ENCODE data around the gene GMCL2.
"Not testable (repeated sequence)": the region's sequence is repeated elsewhere in the genome, so short reads cannot be mapped to it uniquely, and the experiment has no call there.

GMCL2 gene, protein sequence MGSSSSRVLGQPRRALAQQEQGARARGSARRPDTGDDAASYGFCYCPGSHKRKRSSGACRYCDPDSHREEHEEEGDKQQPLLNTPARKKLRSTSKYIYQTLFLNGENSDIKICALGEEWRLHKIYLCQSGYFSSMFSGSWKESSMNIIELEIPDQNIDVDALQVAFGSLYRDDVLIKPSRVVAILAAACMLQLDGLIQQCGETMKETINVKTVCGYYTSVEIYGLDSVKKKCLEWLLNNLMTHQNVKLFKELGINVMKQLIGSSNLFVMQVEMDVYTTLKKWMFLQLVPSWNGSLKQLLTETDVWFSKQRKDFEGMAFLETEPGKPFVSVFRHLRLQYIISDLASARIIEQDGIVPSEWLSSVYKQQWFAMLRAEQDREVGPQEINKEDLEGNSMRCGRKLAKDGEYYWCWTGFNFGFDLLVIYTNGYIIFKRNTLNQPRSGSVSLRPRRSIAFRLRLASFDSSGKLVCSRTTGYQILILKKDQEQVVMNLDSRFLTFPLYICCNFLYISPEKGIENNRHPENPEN

DNA sequence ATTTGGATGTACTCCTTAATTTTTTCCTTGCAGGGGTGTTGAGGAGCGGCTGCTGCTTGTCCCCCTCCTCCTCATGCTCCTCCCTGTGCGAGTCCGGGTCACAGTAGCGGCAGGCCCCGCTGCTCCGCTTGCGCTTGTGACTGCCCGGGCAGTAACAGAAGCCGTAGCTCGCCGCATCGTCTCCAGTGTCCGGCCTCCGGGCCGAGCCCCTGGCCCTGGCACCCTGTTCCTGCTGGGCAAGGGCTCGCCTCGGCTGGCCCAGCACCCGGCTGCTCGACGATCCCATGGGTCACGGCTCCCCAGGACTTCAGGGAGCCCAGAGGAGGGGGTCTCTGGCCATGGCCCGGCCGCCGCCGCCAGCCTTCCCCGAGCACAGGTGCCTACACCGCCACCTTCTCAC, at the start of gene GMCL2:
Gene GMCL2 (minus strand): TSS at position 358 of the 400 bp plus-strand sequence. CDS start 72 bp downstream, at position 286.
- DNase-seq (ENCODE audit: low read depth, low spot score): no peak

DNA sequence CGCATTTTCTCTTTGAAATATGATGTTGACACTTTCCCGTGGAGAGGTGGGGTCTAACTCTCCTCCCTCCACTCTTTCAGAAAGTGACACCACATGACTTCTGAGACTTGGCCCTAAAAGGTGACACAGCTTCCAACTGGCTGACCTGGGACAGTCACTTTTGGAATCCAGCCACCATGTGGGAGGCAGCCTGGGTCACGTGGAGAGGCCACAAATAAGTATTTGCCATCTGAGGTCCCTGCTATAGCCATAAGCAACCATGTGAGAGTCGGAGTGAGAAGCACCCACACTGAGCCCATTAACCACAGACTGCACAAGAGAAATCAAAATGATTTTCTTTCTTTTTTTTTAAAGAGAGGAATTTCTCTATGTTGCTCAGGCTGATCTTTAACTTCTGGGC, 49.5 kb upstream of the GMCL2 start:
- DNase-seq (ENCODE audit: low read depth, low spot score): no peak

DNA sequence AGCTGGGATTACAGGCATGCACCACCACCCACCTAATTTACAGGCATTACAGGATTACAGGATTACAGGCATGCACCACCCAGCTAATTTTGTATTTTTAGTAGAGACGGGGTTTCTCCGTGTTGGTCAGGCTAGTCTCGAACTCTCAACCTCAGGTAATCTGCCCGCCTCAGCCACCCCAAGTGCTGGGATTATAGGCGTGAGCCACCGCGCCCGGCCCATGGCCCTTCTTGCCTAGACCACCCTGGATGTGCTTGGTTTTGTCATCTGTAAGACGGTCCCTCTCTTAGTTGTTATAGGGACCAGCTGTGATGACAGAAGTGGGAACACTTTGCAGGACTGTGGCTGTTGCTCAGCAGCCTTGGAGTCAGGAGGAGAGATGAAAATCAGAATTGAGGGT, 49.0 kb upstream of the GMCL2 start:
- DNase-seq (ENCODE audit: low read depth, low spot score): no peak

- no peak for DNase-seq (ENCODE audit: low read depth, low spot score)
Observed at GRCh38 chr5:178235588-178235974, 48.4 kb upstream of the GMCL2 start.

- DNase-seq (ENCODE audit: low read depth, low spot score): no peak
Observed at GRCh38 chr5:178234750-178235587, 47.8 kb upstream of the GMCL2 start.

- DNase-seq (ENCODE audit: low read depth, low spot score): no peak
Observed at GRCh38 chr5:178234121-178234749, 47.1 kb upstream of the GMCL2 start.

GRCh38 chr5:178232920-178233429, 45.8 kb upstream of the GMCL2 start:
- no peak for DNase-seq (ENCODE audit: low read depth, low spot score)

DNA sequence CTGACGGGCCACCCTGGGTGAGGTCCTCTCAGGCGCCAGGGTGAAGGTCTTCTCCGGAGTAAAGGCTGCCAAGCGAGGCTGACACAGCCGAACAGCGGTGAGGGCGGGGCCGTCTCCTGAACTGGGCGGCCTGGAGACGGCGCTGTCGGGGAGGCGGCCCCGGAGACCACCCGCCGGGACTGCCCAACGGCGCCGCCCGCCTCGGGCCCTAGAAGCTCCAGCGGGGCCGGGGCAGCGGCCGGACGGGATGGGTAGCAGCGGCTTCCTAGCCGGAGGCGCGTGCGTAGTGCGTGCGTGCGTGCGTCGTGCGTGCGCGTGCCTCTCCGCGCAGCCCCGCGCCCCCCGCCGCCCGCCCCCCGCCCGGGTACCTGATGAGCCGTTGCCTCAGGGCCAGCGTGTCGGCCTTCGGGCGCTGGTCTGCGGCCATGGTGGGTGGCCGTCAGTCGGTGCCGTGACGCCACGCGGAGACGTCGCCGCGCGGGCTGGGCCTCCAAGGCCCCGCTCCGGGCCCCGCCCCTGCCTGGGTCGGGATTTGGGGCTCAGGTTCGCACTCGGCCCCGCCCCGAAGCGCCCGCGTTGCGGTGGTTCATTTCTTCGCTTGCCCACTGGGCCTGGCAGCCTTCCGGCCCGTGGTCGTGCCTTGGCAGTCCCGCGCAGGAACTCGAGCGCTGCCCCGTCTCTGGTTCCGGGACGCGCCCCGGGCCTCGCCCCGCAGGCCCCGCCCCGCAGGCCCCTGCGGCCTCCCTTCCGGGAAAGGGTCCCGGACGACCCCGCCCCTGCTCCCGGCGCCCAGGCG, 45.2 kb upstream of the GMCL2 start, which contains the start of gene PHYKPL:
Gene PHYKPL (minus strand): TSS at position 679 of the 796 bp plus-strand sequence. CDS start 252 bp downstream, at position 427.
- DNase-seq (ENCODE audit: low read depth, low spot score): no peak

GRCh38 chr5:178231539-178232123, 44.5 kb upstream of the GMCL2 start:
- DNase-seq (ENCODE audit: low read depth, low spot score): no peak

GRCh38 chr5:178230879-178231538, 43.8 kb upstream of the GMCL2 start:
- no peak for DNase-seq (ENCODE audit: low read depth, low spot score)

DNA sequence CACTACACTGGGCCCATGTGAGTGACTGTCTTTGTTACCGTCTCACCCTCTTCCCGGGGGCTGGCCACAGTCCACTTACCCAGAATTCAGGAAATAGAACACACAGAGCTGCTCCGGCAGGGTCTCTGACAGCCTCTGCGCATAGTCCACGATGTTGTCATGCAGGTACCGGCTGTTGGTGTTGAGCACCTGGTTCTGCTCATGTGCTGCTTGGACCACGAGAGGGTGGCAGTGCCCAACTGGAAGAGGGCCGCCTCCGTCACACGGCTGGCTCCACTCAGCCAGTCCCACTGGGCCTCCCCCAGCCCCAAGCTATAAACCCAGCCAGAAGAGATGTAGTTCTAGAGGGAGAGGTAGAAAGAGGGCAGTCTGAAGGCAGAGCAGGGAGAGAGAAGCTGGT, 42.7 kb upstream of the GMCL2 start:
- no peak for DNase-seq (ENCODE audit: low read depth, low spot score)

GRCh38 chr5:178229111-178229510, 41.9 kb upstream of the GMCL2 start:
- not testable (repeated sequence) for DNase-seq (ENCODE audit: low read depth, low spot score)

- DNase-seq (ENCODE audit: low read depth, low spot score): no peak
Observed at GRCh38 chr5:178228609-178229008, 41.4 kb upstream of the GMCL2 start.

DNA sequence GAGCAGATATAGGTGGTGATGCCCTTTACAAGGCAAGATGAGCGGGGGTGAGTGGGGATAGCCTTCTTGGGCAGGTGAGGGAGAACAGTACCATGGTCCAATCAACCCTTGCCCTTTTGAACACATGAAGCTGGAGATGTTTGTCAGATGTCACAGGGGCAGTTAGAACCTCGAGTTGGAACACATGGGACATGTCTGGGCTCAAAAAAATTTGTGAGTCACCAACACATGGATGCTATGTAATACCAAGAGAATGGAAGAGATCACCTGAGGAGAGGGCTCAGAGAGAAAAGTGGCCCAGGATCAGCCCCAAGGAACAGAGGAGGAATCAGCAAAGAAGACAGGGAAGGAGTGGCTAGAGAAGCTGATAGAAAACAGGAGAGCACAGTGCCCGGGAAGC, 40.8 kb upstream of the GMCL2 start:
- no peak for DNase-seq (ENCODE audit: low read depth, low spot score)

GRCh38 chr5:178227138-178227659, 40.0 kb upstream of the GMCL2 start:
- no peak for DNase-seq (ENCODE audit: low read depth, low spot score)

DNA sequence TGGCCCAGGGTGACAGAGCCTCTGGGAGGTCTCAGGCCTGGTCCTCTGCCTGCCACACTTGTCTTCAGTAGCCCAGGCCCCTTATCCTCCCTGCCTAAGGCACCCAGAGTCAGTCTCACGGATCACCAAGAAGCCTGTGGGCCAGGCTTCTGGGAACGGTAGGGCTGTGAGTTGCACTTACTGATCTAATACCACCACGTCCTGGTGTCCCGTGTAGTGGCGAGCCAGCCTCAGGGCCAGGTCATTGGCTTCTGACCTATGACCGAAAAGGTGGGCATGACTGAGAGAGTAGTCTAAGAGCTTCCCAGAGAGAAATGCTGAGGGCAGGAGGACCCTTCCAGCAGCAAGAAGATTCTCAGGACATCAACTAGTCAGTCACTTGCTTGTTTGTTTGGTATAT, 38.0 kb upstream of the GMCL2 start:
- no peak for DNase-seq (ENCODE audit: low read depth, low spot score)

DNA sequence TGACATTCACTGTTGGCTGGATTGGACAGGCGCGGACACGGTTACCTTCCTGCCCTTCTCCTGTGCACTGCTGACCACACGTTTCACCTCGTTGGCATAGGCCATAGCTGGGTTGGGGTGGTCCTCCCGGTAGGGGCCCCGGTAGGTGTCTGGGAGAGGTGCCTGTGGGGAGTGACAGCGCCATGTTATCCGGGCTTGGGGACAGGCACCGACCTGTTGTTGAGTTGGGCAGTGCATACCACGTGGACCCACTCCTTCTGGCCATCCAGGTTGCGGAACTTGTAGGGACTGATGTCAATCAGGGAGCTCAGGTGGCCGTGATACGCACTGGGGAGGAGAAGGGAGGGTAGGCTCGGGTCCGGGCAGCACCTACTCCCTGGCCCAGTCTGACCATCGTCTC, 37.2 kb upstream of the GMCL2 start:
- no peak for DNase-seq (ENCODE audit: low read depth, low spot score)

DNA sequence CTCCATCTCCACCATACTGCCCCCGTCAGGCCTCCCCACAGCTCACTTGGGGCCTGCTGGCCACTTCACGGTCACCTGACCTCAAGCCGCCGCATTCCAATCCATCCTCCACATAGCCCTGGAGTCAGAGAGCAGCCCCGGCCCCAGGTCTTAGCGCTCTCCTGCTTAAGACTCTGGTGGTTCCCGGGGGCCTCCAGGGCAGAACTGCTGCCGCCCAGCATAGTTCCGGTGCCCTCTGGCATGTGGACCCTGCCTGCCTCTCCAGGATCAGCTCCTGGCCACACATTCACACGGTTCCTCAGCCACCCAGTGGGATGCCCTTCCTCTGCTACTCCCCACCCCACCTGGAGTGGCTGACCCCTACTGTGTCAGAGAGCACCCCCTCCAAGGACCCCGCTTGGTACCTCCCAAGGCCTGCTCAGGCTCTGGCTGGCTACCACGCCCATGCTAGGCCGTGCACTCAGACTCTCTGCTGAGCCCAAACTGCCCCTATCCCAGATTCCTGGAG, 36.7 kb upstream of the GMCL2 start:
- DNase-seq (ENCODE audit: low read depth, low spot score): no peak

DNA sequence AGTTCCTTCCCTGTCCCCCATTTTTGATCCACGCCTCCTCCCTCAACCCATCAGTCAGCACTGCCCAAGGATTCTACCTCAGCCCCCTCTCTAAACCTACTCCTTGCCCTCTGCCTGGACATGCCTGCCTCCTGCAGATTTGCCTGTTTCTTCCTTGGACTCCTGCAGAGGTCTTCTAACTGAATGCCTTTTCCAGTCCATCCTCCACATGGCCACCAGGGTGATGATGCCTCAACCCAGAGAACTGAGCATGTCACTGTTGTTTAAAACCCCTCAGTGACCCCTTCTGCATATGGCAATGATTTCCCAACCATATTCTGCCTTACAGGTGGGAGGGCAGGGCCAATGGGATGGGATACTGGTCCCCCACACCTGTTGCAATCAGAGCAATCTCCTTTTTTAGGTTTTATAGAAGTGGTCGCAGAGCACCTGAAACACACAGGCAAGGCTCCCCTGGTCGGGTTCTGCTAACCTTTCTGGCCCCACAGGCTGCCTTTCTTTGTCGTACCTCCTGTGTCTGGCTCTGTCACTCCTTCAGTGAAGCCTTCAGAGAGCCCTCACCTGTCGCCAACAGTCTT, 36.1 kb upstream of the GMCL2 start:
- no peak for DNase-seq (ENCODE audit: low read depth, low spot score)
